ENCODE results near the gene CMC2.

Gene CMC2

GRCh38 chr16:80989801-80990200 is 16.9 kb downstream of the CMC2 start:
- no peak for TF ChIP-seq CTCF (IDR thresholded peaks at IDR 0.05; ENCODE audit: poor library complexity, severe bottlenecking)
- H3K9me3 ChIP-seq (ENCODE audit: severe bottlenecking) = no peaks in the 10 kb centered on the region
- no peak overlapping the region for H3K27ac ChIP-seq (ENCODE audit: poor library complexity, severe bottlenecking)
- H3K27me3 ChIP-seq (ENCODE audit: insufficient read depth, poor library complexity, severe bottlenecking) = no peaks in the 10 kb centered on the region
- no peak overlapping the region for H3K4me3 ChIP-seq (ENCODE audit: severe bottlenecking)
- no peak for DNase-seq (ENCODE audit: low spot score)
- H3K36me3 ChIP-seq (ENCODE audit: low read depth) = peaks cover 15% of the 10 kb centered on the region
- no peak for ATAC-seq (ENCODE audit: low read depth)
- H3K4me1 ChIP-seq (ENCODE audit: insufficient read depth, poor library complexity, severe bottlenecking) = peaks cover 21% of the 10 kb centered on the region

GRCh38 chr16:80988756-80989155 is 17.9 kb downstream of the CMC2 start:
- peaks cover 11% of the 10 kb centered on the region for H3K36me3 ChIP-seq (ENCODE audit: low read depth)
- no peak overlapping the region for H3K4me3 ChIP-seq (ENCODE audit: severe bottlenecking)
- no peak for TF ChIP-seq CTCF (IDR thresholded peaks at IDR 0.05; ENCODE audit: poor library complexity, severe bottlenecking)
- no peaks in the 10 kb centered on the region for H3K27me3 ChIP-seq (ENCODE audit: insufficient read depth, poor library complexity, severe bottlenecking)
- H3K4me1 ChIP-seq (ENCODE audit: insufficient read depth, poor library complexity, severe bottlenecking) = peaks cover 11% of the 10 kb centered on the region
- H3K27ac ChIP-seq (ENCODE audit: poor library complexity, severe bottlenecking) = no peak overlapping the region
- no peaks in the 10 kb centered on the region for H3K9me3 ChIP-seq (ENCODE audit: severe bottlenecking)
- ATAC-seq (ENCODE audit: low read depth) (no peak), DNase-seq (ENCODE audit: low spot score) (no peak)

GRCh38 chr16:80986557-80986956 is 20.1 kb downstream of the CMC2 start:
- no peak overlapping the region for H3K4me3 ChIP-seq (ENCODE audit: severe bottlenecking)
- H3K27ac ChIP-seq (ENCODE audit: poor library complexity, severe bottlenecking) = no peak overlapping the region
- H3K27me3 ChIP-seq (ENCODE audit: insufficient read depth, poor library complexity, severe bottlenecking) = no peaks in the 10 kb centered on the region
- DNase-seq (ENCODE audit: low spot score) (no peak), ATAC-seq (ENCODE audit: low read depth) (no peak)
- no peak for TF ChIP-seq CTCF (IDR thresholded peaks at IDR 0.05; ENCODE audit: poor library complexity, severe bottlenecking)
- H3K4me1 ChIP-seq (ENCODE audit: insufficient read depth, poor library complexity, severe bottlenecking) = no peaks in the 10 kb centered on the region
- H3K36me3 ChIP-seq (ENCODE audit: low read depth) = peaks cover 8% of the 10 kb centered on the region; the same call in 1 of the 2 replicates
- H3K9me3 ChIP-seq (ENCODE audit: severe bottlenecking) = no peaks in the 10 kb centered on the region

GRCh38 chr16:80985611-80986010 is 21.1 kb downstream of the CMC2 start:
- Histone ChIP-seq H3K4me1 (ENCODE audit: insufficient read depth, poor library complexity, severe bottlenecking) (no peaks in the 10 kb centered on the region), H3K27me3 (ENCODE audit: insufficient read depth, poor library complexity, severe bottlenecking) (no peaks in the 10 kb centered on the region), H3K27ac (ENCODE audit: poor library complexity, severe bottlenecking) (no peak overlapping the region), H3K36me3 (ENCODE audit: low read depth) (peaks cover 16% of the 10 kb centered on the region), H3K9me3 (ENCODE audit: severe bottlenecking) (no peaks in the 10 kb centered on the region), H3K4me3 (ENCODE audit: severe bottlenecking) (no peak overlapping the region)
- ATAC-seq (ENCODE audit: low read depth) = no peak
- DNase-seq (ENCODE audit: low spot score) = no peak
- TF ChIP-seq CTCF (IDR thresholded peaks at IDR 0.05; ENCODE audit: poor library complexity, severe bottlenecking) = no peak

DNA sequence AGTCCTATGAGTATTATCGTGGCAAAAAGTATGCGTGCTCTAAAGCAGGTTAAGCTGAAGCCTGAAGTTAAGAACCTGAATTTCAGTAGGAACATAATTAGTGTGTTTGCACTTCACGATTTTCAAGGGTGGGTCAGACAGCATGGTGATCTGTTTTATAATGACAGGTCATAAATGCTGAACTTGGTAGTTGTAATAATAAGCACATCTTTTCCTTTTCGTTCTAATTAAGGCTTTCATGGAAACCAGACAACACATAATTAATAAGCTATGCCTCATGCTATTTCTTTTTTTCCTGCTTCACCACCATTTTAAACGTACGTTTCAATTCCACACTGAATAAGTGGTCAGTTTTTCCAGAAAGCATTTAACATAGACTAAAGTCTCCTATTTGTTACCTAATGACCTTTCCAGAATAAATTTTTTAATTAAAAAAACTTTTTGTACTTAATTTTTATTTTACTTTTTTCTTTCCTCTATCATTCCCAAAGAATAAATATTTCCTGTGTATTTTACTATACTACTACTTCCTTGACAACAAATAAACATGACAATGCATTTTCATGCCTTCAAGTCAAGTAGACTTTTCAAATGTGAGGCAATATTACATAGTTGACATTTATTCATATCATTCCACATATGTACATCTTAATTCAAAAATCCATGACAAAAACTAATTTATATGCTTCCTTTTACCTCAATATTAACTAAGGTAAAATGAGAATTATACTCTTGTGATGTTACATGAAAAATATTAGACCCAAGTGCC is 22.4 kb downstream of the CMC2 start:
- Histone ChIP-seq H3K27ac (ENCODE audit: poor library complexity, severe bottlenecking) (no peak overlapping the region), H3K36me3 (ENCODE audit: low read depth) (peaks cover 21% of the 10 kb centered on the region), H3K9me3 (ENCODE audit: severe bottlenecking) (no peaks in the 10 kb centered on the region), H3K4me3 (ENCODE audit: severe bottlenecking) (no peak overlapping the region), H3K4me1 (ENCODE audit: insufficient read depth, poor library complexity, severe bottlenecking) (no peaks in the 10 kb centered on the region), H3K27me3 (ENCODE audit: insufficient read depth, poor library complexity, severe bottlenecking) (no peaks in the 10 kb centered on the region)
- DNase-seq (ENCODE audit: low spot score) = no peak
- no peak for TF ChIP-seq CTCF (IDR thresholded peaks at IDR 0.05; ENCODE audit: poor library complexity, severe bottlenecking)
- no peak for ATAC-seq (ENCODE audit: low read depth)
